OCI-LY1 (cell line): Measurements from ENCODE around the gene FURIN.

Experiments
- CTCF ChIP-seq: fragments of 200-600 bp; sonication (generic), shearing (Covaris generic); IDR thresholded peaks from 2 replicates; pipeline ENCODE4 v1.5.1; 2017; ENCODE audit warnings: mild to moderate bottlenecking, antibody characterized with exemption, low read length, moderate library complexity, mixed read lengths
- EZH2 ChIP-seq: fragments of 200-600 bp; sonication (generic), shearing (Covaris generic); IDR thresholded peaks from 2 replicates; pipeline ENCODE4 v1.8.0; 2017; ENCODE audit warnings: borderline replicate concordance, mixed run types, mild to moderate bottlenecking, antibody characterized with exemption, low read length, moderate library complexity, mixed read lengths

GRCh38 chr15:90870354-90871138 is 2.2 kb downstream of the FURIN start:
- no peak for TF ChIP-seq CTCF
- no peak for TF ChIP-seq EZH2
